Measurements from ENCODE around the gene NLRC4.
"Not testable (repeated sequence)": the region's sequence is repeated elsewhere in the genome, so short reads cannot be mapped to it uniquely, and the experiment has no call there.

The NLRC4 gene, protein sequence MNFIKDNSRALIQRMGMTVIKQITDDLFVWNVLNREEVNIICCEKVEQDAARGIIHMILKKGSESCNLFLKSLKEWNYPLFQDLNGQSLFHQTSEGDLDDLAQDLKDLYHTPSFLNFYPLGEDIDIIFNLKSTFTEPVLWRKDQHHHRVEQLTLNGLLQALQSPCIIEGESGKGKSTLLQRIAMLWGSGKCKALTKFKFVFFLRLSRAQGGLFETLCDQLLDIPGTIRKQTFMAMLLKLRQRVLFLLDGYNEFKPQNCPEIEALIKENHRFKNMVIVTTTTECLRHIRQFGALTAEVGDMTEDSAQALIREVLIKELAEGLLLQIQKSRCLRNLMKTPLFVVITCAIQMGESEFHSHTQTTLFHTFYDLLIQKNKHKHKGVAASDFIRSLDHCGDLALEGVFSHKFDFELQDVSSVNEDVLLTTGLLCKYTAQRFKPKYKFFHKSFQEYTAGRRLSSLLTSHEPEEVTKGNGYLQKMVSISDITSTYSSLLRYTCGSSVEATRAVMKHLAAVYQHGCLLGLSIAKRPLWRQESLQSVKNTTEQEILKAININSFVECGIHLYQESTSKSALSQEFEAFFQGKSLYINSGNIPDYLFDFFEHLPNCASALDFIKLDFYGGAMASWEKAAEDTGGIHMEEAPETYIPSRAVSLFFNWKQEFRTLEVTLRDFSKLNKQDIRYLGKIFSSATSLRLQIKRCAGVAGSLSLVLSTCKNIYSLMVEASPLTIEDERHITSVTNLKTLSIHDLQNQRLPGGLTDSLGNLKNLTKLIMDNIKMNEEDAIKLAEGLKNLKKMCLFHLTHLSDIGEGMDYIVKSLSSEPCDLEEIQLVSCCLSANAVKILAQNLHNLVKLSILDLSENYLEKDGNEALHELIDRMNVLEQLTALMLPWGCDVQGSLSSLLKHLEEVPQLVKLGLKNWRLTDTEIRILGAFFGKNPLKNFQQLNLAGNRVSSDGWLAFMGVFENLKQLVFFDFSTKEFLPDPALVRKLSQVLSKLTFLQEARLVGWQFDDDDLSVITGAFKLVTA

GRCh38 chr2:32264422-32265105 is at the start of gene NLRC4:
NLRC4 (minus strand) TSS chr2:32264886; CDS start chr2:32256775, 8,111 bp downstream.
- DNase-seq: no peak

GRCh38 chr2:32310577-32310976 is 45.9 kb upstream of the NLRC4 start:
- no peak for DNase-seq

DNA sequence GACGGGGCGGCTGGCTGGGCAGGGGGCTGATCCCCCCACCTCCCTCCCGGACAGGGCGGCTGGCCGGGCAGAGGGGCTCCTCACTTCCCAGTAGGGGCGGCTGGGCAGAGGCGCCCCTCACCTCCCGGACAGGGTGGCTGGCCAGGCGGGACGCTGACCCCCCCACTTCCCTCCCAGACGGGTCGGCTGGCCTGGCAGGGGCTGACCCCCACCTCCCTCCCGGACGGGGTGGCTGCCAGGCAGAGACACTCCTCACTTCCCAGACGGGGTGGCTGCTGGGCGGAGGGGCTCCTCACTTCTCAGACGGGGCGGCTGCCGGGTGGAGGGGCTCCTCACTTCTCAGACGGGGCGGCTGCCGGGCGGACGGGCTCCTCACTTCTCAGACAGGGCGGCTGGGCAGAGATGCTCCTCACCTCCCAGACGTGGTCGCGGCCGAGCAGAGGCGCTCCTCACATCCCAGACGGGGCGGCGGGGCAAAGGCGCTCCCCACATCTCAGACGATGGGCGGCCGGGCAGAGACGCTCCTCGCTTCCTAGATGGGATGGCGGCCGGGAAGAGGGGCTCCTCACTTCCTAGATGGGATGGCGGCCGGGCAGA is 29.4 kb upstream of the NLRC4 start:
- DNase-seq: not testable (repeated sequence)

GRCh38 chr2:32293493-32293892 is 28.8 kb upstream of the NLRC4 start:
- DNase-seq: not testable (repeated sequence)

DNA sequence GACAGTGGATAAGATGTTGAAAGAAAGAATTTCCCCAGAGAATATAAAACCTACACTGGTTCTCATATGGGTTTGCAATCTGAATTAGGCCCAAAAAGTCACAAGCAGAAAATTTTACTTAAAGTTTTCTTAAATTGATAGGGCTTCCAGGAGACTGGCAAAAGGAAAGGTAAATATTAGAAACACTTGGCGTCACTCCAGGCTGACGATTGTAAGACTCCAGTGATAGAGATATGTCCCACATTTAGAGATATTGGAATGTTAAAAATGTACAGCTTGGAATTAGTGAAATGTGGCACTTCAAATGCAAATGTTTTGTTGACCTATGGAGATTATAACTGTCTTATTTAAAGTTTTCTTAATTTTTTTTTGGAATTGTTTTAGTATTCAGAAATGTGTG is 27.1 kb upstream of the NLRC4 start:
- DNase-seq: no peak

DNA sequence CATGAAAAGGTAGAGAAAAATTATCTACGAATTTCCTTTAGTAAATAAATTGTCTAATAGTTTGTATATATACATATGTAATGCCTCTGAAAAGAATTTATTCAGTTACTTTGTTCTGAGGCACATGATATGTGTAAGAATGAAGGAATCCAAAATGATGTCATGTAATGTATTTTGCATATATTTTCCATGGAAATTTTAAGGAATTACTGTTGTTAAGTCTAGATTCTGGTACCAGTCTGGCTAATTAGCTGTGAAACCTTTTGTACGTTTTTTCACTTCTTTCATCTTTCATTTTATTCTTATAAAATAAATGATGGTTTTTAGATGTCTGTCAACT is 25.3 kb upstream of the NLRC4 start:
- DNase-seq: no peak

DNA sequence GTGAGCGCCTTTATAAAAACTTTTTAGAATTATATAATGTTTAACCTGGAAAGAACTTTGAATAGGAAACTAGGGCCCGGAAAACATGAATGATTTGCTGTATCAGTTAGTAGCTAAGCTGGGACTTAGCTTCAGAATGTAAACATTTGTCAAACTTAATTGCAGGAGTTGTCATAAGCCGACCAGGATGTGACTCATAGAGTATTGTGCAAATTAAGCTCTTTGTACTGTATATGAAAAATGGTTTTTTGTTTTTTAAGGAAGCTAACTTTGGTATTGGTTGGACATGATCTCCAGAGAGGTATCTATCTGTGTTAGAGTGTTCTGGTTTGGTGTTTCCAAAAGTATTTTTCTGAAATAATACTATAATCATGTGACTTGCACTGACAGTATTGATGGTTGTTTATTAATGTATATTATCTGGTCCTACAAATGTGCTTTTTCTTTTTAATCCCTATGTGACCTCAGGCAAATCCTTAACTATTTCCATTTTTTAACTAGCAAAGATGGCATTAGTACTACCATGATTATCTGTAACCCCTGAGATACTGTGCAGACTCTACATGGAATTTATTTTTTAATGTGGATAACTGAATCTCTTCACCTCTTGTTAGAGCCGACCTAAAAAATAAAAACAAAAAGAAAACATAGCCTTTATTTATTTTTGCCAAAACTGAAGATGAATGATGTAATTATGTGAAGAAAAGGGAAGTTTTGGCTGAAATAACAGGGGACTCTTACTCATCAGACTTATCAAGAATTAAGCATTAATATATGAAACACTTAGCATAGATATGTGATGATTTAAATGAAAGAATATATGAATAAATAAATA is 24.7 kb upstream of the NLRC4 start:
- DNase-seq: peak in 1 of 2 experiments; percentile 61

- no peak for DNase-seq
Measured at GRCh38 chr2:32284321-32284720, 19.6 kb upstream of the NLRC4 start.

DNA sequence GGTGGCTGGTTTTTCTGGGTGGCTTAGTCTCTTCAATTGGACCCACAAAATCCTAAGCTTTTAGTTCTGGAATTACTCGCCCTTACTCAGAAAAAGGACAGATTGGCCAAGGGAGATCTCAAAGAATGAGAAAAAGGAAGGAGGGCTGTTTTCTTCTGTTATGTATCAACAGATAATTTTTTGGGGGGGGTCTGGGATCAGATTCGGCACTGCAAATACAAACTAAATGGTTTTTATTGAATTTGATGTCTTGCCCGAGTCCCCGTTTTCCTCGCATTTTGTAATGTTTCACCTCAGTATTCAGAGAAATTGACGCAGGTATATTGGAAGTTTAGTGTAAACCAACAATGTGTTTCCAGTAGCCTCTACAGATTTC is 13.8 kb upstream of the NLRC4 start:
- DNase-seq: no peak

- DNase-seq: peak; percentile 87 to 97
Measured at GRCh38 chr2:32277674-32278477, 13.2 kb upstream of the NLRC4 start, which contains the start of gene YIPF4. YIPF4 (plus strand) TSS chr2:32277904; CDS start chr2:32278156, 252 bp downstream.

GRCh38 chr2:32277363-32277673 is 12.6 kb upstream of the NLRC4 start:
- no peak for DNase-seq

DNA sequence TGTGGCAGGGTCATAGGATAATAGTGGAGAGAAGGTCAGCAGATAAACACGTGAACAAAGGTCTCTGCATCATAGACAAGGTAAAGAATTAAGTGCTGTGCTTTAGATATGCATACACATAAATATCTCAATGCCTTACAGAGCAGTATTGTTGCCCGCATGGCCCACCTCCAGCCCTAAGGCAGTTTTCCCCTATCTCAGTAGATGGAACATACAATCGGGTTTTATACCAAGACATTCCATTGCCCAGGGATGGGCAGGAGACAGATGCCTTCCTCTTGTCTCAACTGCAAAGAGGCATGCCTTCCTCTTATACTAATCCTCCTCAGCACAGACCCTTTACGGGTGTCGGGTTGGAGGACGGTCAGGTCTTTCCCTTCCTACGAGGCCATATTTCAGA is 11.1 kb upstream of the NLRC4 start:
- not testable (repeated sequence) for DNase-seq

DNA sequence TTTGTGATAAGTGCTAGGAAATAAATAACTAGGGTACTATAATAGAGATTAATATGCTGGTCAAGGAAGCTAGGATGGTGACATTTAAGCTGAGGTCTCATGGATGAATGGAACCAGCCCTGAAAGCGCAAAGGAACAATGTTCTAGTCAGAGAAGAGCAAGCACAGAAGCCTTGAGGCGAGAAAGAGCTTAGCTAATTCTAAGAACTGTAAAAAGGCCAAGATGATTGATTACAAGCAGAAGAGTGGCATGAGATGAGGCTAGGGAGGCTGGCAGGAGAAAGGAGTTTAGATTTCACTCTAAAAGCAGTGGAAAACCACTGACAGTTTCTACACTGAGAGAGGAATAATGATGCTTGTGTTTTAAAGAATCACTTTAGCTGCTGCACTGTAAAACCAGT is 9.6 kb upstream of the NLRC4 start:
- no peak for DNase-seq

DNA sequence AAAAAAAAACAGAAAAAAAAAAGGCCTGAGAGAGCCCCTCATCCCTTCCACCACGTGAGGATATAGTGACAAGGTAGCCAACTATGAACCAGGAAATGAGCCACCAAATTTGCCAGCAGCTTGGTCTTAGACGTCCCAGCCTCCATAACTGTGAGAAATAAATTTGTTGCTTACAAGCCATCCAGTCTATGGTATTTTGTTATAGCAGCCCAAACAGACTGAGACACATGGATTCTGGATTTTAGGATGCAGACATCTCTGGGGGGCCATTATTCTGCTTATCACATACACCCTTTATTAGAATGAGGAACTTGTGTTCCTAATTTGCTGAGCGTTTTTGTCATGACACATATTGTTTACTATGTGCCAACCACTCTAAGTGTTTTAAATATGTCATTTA is 7.6 kb upstream of the NLRC4 start:
- no peak for DNase-seq

DNA sequence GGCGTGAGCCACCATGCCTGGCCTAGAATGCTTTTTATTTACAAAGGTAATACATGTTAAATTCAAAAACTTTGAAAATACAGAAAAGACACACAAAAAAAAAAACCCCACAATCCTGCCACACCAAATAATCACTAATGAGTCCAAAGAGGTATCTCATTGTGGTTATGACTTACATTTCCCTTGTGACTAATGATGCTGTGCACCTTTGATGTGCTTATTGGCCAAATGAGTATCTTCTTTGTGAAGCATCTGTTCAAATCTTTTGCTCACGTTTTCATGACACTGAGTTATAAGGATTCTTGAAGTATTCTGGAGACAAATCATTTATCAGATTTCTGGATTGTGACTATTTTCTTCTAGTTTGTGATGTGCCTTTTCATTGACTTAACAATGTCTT is 6.4 kb upstream of the NLRC4 start:
- DNase-seq: no peak

- DNase-seq: no peak
Measured at GRCh38 chr2:32262105-32262504, 2.6 kb downstream of the NLRC4 start.

- DNase-seq: no peak
Measured at GRCh38 chr2:32260376-32260775, 4.3 kb downstream of the NLRC4 start.

GRCh38 chr2:32258242-32258641 is 6.4 kb downstream of the NLRC4 start:
- no peak for DNase-seq

DNA sequence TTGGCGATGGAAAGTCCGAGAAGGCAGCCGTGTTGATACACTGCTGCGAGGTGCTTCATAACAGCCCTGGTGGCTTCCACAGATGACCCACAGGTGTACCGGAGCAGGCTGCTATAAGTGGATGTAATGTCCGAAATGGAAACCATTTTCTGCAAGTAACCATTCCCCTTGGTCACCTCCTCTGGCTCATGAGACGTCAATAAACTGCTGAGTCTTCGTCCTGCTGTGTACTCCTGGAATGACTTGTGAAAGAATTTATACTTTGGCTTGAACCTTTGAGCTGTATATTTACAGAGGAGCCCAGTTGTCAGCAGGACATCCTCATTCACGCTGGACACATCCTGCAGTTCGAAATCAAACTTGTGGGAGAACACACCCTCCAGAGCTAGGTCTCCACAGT is 14.4 kb downstream of the NLRC4 start:
- DNase-seq: no peak

DNA sequence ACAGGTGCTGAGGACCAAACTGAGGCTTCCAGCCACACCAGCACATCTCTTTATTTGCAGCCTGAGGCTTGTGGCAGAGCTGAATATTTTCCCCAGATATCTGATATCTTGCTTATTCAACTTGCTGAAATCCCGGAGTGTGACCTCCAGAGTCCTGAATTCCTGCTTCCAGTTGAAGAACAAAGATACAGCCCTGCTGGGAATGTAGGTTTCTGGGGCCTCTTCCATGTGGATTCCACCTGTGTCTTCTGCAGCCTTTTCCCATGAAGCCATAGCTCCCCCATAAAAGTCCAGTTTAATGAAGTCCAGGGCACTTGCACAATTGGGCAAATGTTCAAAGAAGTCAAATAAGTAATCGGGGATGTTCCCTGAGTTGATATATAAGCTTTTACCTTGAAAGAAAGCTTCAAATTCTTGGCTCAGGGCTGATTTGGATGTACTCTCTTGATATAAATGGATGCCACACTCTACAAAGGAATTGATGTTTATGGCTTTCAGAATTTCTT is 14.9 kb downstream of the NLRC4 start:
- DNase-seq: no peak

- DNase-seq: no peak
Measured at GRCh38 chr2:32248299-32248698, 16.4 kb downstream of the NLRC4 start.

Data from SW 1271 (cell line).